ENCODE results near the gene MED13L.

DNA sequence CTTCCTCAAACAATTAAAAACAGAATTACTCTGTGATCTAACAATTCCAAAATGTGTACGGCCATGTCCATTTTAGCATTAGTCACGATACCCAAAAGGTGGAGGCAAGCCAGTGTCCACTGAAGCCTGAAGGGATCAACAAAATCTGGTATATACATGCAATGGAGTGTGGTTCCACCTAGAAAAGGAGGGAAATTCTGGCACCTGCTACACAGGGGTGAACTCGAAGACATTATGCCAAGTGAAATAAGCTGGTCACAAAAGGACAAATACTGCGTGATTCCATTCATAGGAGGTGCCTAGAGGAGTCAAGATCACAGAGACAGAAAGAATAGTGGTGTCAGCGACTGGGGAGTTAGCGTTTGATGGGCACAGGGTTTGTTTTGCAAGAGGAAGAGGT lies 331.4 kb downstream of the MED13L start:
- TF ChIP-seq, protein P1, sequence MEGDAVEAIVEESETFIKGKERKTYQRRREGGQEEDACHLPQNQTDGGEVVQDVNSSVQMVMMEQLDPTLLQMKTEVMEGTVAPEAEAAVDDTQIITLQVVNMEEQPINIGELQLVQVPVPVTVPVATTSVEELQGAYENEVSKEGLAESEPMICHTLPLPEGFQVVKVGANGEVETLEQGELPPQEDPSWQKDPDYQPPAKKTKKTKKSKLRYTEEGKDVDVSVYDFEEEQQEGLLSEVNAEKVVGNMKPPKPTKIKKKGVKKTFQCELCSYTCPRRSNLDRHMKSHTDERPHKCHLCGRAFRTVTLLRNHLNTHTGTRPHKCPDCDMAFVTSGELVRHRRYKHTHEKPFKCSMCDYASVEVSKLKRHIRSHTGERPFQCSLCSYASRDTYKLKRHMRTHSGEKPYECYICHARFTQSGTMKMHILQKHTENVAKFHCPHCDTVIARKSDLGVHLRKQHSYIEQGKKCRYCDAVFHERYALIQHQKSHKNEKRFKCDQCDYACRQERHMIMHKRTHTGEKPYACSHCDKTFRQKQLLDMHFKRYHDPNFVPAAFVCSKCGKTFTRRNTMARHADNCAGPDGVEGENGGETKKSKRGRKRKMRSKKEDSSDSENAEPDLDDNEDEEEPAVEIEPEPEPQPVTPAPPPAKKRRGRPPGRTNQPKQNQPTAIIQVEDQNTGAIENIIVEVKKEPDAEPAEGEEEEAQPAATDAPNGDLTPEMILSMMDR (IDR thresholded peaks at IDR 0.05), result no peak
- TF ChIP-seq POLR2AphosphoS5 (IDR thresholded peaks at IDR 0.05) (no peak), POLR2A (IDR thresholded peaks at IDR 0.05) (no peak)
